GM19397 (cell line): Measurements from ENCODE around the gene PARVA.

Source experiments
- ATAC-seq: cut with Tn5 transposase; IDR thresholded peaks from one replicate; pipeline ENCODE4 v1.9.1; 2021; ENCODE audit warnings: mild to moderate bottlenecking, moderate library complexity; ENCODE audit not compliant: unreplicated experiment

PARVA gene

DNA sequence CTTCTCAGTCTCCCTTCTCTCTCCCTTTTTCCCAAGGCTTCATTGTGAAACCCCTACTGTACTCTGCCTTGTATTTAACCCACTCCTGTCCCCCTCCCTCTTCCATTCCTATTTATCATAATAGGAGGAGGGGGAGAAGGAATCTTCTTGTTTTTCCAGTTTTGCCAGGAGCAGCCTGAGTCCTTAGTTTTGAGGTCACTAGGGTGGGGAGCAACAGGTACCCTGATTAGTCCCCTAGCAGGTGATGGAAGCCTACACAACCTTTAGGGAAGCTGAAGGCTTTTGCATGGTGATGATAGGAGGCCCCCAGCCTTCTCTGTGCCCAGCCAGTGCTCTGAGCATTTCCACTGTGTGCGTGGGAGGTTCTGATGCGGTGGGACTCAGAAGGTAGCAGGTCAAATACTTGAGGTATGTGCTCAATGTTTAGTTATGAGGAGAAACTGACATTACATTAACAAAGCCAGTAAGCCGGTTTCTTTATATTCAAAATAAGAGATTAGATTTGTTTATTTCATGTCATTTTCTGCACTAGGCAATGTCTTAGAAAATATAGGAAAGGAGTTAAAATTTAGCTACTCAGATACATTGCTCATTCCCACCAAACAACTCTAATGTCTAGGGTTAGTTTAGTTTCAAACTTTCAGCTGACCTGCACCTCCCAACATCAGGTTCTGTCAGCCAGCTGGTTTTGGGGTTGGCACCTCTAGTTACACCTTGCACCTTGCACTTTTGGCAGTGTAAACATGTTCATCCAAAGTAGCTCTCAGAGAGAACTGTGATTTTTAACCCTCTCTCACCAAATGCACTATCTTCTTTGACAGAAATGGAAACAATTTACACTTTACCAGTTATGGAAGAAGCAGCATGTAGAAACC, 26.0 kb downstream of the PARVA start:
- no peak for ATAC-seq

DNA sequence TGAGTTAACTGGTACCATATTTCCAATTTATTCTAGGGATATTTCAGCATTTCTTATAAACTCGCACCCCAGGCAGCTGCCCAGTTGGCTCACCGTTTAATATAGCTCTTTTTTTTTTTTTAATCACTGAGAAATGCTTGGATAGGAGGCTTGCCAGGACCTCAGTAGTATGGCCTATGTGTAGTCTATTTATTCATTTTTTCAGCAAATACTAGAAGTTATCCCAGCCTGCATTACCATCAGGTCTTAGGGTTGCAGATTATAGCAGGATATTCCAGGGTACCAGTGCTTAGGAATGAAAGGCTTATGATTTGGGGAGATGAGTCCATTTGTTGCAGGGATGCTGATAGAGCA, 26.6 kb downstream of the PARVA start:
- ATAC-seq: no peak

DNA sequence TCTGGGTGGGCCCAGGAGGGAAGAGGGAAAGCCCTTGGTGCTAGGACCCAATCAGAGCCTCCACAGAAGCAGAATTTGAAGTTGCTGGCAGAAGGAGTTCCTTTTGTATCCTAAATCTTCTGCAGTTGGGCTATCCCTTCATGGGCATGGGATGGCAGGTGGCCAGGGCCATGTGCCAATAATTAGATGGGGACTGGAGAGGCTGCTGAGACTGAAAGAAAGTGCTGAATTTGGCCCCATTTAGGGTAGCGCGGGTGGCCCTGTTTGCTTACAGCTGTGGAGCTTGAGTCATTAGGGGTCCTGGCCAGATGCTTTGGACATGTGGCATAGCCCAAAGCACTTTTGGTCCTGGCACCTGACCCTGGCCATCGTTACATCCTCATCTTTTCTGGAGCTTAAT, 27.1 kb downstream of the PARVA start:
- ATAC-seq: no peak

DNA sequence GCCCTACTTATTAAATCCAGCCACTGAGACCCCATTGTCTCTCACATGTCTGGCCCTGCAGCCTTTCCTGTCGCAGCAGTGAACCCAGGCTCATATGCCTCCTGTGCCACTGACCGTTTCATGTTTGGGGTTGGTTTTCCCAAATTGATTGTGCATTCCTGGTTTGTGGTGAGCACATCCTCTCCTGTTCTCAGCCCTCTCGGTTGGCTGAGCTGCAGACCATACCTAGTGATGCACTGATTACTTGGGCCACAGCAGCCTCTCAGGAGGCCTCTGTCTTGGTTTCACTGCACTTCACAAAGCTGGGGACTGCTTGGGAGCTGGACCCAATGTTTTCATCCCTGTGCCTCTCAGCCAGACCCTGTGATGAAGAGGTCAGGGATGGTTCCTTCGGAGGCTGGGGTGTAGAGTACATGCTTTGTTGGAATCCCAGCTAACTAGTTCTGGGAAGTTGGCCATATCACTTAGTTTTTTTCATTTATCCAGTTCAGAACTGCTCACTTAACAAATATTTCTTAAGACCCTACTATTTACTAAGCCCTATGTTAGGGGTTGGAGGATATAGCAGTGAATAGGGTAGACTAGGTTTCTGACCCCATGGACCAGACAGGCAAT, 30.9 kb downstream of the PARVA start:
- no peak for ATAC-seq

DNA sequence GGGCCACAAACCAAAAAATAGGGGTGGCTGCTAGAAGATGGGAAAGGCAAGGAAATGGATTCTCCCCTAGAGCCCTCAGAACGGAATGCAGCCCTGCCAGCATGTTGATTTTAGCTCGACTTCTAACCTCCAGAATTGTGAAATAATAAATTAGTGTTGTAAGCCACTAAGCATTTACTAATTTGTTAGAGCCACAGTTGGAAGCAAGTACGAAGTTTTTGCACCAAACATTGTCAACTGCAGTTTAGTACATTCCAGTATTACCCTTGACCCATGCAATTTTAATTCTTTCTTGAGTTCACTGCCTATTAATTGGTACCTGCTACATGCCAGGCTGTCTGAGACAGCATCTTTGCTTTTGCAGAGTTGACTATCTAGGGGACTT, 32.2 kb downstream of the PARVA start:
- no peak for ATAC-seq

DNA sequence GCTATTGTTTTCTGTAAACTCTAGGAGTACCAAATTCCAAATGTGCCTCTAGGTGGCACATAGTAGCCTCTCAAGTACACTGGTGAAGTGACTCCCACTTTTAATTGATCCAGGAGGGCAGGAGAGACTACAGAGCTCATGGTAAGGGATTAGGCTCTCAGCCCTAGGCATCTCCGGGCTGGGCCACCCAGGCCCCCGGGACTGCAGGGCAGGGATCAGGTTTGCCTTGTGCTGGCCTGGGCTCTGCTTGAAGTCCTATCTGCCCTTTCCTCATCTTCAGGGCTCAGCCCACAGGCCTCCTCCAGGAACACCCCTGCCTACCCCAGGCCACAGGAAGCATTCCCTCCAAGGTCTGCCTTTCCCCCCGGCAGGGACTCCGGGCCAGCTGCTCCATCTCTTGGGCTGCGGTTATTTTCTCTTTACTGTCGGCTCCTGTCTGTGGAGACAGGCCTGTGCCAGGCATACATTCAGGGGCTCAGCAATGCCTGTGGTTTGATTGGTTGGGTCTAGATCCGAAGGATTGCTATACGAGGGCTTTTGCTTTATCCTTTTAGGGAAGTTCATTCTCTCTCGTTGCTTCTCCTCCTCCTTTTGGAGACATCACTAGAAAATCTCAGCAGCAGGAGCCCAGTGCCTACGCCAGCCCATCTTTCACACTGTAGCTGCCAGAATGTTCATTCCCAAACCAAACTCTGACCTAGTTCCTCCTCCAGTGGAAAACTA, 32.8 kb downstream of the PARVA start:
- ATAC-seq: no peak

DNA sequence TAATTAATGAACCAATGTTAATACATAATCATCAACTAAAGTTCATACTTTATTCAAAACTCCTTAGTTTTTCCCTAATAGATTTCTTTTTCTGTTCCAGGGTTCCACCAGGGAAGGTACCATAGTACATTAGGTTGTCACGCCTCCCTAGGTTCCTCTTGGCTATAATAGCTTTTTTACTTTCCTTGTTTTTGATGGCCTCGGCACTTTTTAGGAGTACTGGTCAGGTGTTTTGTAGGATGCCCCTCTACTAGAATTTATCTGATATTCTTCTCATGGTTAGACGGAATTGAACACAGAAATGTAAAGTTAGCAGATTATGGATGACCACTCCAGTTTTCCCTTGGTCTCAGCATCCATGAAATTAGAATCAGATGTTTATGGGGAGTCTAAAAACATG, 34.0 kb downstream of the PARVA start:
- no peak for ATAC-seq

DNA sequence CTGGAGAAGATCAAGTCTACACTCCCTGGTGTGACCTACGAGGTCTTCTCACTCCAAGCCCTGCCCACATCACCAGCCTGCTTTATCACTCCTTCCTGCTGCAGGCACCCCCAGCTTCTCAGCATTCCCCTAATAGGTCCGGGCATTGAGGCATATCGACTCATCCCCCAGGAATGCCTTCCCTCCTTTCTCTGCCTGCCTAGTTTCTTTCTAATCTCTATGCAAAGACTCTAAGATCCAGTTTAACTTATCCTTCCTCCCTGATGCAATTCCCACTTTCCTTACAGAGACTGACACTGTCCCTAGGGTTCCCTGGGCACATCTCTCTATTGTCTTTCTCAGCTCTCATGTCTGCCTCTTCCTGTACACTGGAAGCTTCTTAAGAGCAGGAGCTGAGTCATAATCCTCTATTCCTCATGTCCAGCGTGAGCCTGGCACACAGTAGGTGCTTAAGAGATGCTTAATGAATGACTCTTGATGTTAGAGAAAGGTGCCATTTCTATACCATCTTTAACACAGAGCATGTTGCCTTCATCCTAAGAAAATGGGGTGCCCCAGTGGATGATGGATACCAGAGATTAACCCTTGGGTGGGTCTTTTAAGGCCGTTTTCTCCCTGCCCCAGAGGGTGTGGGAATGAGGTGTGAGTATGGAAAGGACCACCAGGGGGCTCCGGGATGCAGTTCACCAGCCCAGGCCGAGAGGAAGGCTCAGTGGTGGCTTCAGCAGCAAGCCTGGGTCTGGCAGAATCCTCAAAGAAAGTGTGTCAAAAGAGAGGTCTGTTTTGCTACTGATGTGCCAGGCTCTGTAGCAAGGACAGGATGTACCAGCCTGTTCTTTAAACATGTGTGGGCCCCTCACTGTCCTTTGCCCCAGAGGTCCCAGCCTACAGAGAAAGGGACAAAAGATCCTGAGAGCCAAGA, 34.7 kb downstream of the PARVA start:
- ATAC-seq: peak; percentile 55

DNA sequence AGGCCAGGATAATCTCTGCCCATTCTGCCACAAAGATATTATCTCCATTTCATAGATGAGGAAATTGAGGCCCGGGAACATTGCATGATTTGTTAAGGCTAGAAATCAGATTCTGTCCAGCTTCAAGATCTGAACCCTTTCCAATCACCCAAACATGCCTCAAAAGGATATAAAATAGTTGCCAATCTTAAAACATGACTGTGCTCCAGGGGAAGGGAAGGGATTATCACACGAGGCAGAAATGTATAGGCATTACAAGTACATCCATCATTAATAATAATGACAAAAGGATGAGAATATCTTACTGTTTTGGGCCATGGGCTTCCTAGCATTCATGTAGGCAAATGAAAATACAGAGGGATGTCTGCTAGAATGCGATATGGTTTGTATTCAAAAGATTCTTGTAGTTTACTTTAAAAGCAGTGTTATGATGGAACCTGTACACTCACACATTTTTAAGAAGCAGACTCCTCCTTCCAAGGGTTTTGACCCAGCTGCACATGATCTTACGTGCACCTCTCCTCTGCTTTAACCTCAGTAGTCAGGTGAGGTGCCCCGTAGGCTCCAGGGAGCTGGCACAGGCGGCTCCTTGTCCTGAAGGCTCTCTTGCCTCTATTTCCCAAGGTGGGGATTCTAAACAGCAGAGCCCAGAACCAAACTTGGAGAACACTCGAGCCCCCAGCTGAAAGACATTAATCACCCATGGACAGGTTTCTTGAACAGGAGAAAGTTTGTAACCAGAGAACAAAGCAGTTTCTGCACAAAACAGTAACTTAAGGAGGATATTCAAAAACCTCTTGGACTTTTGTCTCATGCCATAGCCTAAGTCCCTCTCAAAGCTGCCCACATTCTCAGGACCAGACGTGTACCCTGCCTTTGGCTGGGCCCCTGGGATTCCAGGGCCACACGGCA, 36.0 kb downstream of the PARVA start:
- ATAC-seq: no peak

DNA sequence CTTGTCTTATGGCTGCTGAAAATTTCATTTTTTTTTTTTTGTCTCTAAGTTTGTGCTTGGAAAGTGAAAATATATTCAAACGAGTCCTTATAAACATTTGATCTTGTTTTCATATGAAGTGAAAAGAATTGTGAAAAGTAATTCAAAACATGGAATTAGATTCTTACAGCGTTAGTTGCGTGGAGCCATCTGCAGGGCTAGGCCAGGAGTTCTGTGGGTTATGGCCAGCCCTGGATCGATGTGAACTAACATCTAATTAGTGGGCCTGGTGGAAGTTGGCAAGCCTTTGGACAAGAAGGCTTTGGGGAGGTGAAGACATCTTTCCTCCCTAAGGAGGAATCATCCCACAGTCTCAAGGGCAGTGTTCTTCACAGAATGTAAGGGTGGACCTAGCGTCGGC, 37.2 kb downstream of the PARVA start:
- ATAC-seq: no peak

DNA sequence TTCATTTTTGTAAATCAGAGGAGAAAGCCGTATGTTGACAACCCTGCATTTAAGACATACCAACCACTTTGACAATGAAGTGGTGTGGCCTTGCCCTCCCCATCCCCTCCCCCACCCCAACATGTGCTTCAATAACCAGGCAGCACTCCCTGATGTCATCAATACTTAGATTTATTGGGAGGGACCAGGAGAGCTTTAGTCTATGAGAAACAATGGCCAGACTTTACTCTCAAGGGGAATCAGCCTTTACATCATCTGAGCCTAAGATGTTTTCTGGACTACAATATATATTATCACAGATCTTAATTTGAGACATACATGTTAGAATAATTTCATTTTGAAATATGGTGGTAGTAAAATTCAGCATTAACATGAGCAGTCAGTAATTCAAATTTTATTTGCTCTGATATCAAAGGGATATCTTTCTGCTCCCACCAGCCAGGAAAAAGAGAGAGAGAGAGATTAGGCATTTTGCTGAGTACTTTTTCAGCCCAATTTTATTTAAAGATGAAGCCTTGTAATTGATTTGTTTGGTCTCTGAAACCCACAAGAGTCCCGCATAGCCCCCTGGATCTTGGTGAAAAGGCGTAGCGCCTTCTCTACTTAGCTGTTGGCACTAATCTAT, 38.1 kb downstream of the PARVA start:
- ATAC-seq: no peak

DNA sequence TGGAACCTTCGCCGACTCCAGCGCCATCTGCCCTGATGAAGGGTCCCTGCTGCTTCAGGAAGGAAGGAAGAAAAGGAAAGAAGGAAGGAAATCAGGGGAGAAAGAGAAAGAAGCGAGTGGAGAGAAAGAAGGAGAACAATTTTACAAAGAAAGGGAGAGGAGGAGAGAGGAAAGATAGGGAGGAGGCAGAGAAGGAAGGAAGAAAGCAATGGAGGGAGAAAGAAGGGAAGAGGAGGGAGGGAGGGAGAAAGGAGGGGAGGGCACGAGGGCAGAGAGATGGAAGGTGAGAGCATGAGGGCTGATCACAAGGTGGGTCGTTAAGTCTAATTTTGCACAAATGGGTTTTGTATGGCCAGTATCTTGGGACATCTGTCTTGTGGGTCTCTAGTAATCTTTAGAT, 39.2 kb downstream of the PARVA start:
- ATAC-seq: no peak

DNA sequence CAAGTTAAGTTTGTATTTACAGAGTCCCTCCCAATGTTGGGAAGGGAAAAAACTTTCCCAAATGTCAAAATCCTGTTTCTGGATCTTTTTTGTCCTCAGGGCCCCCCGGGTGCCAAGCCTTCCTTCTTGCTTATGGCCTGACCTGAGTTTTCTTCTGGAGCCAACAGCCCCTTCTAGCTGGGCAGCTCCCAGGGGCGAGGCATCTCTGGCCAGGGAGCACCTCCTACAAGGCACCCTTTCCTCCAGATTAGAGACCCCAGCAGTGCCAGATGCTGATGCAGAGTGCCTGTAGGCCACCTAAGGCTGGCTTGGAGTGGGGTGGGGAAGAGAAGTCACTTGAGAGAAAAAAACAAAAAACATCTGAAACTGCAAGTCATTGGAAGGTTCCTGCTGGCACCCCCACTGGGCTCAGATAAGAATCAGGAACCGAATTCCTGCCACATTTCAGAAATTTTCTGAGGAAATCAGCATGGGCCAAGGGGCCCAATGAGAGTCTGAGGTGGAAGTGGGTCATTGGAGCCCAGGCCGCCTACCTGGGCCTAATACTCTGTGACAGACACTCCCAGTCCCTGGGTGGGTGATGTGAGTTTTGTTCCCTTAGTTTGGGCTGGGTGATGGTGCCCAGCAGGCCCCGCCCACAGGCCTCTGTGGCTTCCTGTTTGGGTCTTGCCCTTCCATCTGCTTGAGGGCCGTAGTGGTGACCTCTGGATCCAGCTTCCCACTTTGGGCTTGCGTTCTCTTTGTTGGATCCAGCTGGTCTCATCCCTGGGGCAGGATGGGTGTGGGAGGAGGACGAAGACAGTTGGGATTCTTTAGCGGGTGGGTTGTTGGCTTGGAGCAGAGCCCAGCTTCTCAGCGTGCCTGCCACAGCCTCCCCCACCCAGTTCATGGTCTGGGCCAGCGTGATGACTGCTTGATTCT, 40.6 kb downstream of the PARVA start:
- ATAC-seq: no peak

DNA sequence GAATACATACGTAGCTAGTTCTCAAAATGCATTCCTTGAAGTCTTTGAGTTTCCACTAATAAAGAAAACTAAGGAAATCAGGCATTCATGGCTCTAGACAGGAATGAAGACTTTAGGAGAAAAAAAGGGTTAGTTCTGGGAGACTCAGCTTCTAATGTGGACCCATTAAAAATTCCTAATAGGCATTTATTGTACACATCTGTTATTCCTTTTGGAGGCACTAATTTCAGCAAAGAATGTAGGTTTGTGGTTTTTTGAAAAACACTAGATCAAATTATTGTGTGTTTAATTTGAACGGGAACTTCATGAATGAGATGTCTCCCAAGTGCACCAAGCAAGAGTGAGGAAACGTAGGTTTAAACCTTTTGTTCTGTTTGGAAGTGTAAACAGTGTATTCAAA, 42.7 kb downstream of the PARVA start:
- ATAC-seq: no peak

DNA sequence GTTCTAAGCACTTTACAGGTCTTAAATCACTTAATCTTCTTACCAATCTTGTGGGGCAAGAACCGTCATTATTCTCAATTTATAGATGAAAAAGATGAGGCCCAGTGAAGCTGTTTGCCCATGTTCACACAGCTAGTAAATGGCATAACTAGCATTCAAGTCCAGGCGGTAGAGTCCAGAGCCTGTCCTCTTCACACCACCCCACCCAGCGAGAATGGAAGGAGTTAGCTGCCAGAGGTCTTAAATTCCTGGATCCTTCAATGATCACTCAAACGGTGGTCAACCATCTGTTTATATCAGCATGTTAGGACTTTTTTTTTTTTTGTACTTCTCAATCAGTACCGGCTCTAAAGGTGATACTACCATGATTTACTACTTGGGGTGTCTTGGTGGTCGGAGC, 43.3 kb downstream of the PARVA start:
- ATAC-seq: no peak

DNA sequence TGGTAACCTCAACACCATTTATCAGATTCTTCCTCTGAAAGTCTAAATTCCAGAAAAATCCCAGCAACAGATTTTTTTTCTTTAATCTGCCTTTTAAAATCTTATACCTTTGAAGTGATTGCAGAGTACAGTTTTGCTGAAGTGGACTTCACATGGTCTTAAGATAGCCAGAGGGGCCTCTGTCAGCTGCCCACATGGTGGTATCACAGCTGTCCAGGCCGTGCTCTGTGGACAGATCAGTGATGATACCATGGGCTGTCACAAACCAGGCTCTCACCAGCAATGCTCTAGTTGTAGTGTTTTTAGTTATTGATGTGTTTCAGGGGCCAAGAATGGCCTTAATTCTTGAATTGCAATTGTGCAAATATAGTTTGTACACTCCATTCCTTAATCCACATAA, 44.0 kb downstream of the PARVA start:
- no peak for ATAC-seq

DNA sequence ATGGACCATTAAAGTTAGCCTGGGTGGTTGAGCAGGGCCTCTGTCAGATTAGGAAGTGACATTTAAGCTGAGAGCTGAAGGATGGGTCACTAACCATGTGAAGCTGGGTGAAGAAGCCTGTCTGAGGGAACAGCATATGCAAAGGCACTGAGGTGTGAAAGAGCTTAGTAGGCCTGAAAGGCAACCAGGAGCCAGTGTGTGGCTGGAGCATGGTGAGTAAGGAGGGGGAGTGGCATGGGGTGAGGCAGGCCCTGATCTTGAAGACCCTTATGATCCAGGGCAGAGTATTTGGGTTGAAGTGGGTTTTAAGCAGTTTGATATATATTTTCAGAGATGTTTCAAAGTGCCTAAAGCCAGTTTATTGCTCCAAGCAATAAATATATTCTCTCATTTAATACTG, 48.8 kb downstream of the PARVA start:
- ATAC-seq: no peak

DNA sequence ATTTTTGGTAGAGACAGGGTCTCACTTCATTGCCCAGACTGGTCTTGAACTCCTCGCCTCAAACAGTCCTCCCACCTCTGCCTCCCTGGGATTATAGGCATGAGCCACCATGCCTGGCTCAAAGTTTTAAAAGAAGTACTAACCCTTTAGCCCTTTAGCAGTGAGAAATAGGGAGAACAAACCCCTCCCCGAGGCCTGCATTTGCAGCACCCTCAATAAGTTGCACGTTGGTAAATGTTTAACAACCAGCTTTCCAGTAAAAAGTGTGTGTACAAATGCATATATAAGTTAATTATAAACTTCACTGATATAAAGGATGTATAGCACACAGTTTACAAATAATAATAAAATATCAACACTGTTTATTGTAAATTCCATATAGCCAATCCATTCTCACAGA, 51.8 kb downstream of the PARVA start:
- ATAC-seq: no peak

DNA sequence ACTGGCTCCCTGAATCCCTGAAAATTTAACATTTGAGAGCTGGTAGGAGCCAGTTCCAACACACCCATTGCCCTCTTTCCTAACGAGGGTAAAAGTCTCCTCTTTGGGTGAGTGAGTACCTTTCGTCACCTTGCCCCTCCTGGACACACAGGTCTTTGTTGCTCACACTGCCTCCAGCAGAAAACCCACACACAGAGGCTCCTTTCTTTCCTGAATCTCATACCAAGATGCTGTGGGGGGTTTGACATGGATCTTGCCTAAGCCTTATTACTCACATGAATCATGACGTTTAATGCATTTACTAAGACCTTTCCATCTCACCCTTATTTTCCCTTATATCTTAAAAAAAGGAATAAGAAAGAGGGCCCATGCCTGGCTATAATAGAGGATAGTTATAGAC, 53.0 kb downstream of the PARVA start:
- ATAC-seq: no peak
